NB4 (cell line): ENCODE data around the gene TMBIM6.

Source experiments
- MAX ChIP-seq: IDR thresholded peaks from 2 replicates; pipeline ENCODE4 v1.6.1; 2011; ENCODE audit warnings: low read depth, low read length
- TF ChIP-seq, protein P1 (sequence below): IDR thresholded peaks from one replicate; pipeline ENCODE4 v1.5.1; 2012; ENCODE audit warnings: low read depth, low read length

DNA sequence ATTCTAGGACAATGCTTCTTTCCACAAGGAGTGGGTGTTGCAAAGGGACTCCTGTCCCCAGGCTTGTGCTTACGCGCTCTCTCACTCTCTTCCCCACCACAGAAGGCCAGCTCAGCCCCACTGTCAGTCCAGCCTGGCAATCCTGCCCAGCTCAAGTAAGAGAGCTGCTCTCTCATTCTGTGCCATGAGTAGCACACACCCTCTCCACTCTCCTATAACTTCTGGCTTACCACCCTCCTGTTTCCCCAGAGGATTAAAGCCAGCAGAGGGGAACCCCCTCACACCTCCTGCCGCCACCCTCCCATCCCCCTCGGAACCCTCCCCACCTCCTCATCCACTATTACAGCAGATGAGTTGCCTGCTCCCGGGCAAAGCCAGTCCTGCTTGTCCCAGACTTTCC, 69.8 kb downstream of the TMBIM6 start:
- TF ChIP-seq, protein P1, sequence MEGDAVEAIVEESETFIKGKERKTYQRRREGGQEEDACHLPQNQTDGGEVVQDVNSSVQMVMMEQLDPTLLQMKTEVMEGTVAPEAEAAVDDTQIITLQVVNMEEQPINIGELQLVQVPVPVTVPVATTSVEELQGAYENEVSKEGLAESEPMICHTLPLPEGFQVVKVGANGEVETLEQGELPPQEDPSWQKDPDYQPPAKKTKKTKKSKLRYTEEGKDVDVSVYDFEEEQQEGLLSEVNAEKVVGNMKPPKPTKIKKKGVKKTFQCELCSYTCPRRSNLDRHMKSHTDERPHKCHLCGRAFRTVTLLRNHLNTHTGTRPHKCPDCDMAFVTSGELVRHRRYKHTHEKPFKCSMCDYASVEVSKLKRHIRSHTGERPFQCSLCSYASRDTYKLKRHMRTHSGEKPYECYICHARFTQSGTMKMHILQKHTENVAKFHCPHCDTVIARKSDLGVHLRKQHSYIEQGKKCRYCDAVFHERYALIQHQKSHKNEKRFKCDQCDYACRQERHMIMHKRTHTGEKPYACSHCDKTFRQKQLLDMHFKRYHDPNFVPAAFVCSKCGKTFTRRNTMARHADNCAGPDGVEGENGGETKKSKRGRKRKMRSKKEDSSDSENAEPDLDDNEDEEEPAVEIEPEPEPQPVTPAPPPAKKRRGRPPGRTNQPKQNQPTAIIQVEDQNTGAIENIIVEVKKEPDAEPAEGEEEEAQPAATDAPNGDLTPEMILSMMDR: no peak
- TF ChIP-seq MAX: no peak
